Mucosa of descending colon (tissue), 3 donors: ENCODE results near the gene SCAP. TPM values are rescaled to one million over a fixed set of nuclear protein-coding genes. Genes with fewer than 3 reads are reported as not detected.

Experiments
- ATAC-seq: fragments of 200-7000 bp; cut with Tn5 transposase; one replicate; pipeline ENCODE4 v1.9.1; 2020; ENCODE audit warnings: mild to moderate bottlenecking, moderate library complexity
- DNase-seq, 3 donors: peaks; one replicate each; pipeline ENCODE4 v3.0.0-alpha.2; 2020
- H3K36me3 ChIP-seq: fragments of 200-600 bp; one replicate; pipeline ENCODE4 v1.8.0; 2021; ENCODE audit warnings: low read depth, mild to moderate bottlenecking
- H3K4me1 ChIP-seq: fragments of 200-600 bp; one replicate; pipeline ENCODE4 v1.8.0; 2021; ENCODE audit warnings: low read depth, mild to moderate bottlenecking
- H3K4me3 ChIP-seq: fragments of 200-600 bp; one replicate; pipeline ENCODE4 v1.8.0; 2021; ENCODE audit warnings: mild to moderate bottlenecking
- H3K9me3 ChIP-seq: fragments of 200-600 bp; one replicate; pipeline ENCODE4 v1.8.0; 2021; ENCODE audit warnings: mild to moderate bottlenecking
- CTCF ChIP-seq: fragments of 200-600 bp; IDR thresholded peaks from one replicate; pipeline ENCODE4 v1.8.0; 2022; ENCODE audit warnings: antibody characterized with exemption, mild to moderate bottlenecking
- intact Hi-C, 2 donors: fragments of 100-400 bp; cut with DNase I in 1 of 2; cut with micrococcal nuclease in 1 of 2; formaldehyde crosslinking; loops; one replicate each; pipeline versions ENCODE4 v1.11.0 to v1.11.1; 2022; cut with DNase I, micrococcal nuclease
- total RNA-seq, 3 donors: library from RNA; stranded (reverse); fragmentation: NEBNext Ultra II Directional in 2 of 3; extraction: Animal tissue kit (Norgen Biotek cat#: 25700) in 2 of 3; gene quantifications; one replicate each; pipeline versions ENCODE4 v1.2.1 to v1.2.4, GENCODE V29; 2021 to 2023
- donor health status: DM: no; HTN: no; CAD: no; lungs with moderate emphysema.
- donor health status: DM: no; HTN: no; CAD: no.
- donor health status: DM: no; HTN: yes; CAD: no.

Gene SCAP
- total RNA-seq, 3 donors from 2014 or later: 107 to 151 (median 115) TPM

GRCh38 chr3:47452453-47453215 lies 23.1 kb downstream of the SCAP start:
- Histone ChIP-seq H3K9me3 (no peaks in the 10 kb centered on the region), H3K4me3 (no peak overlapping the region), H3K36me3 (no peaks in the 10 kb centered on the region), H3K4me1 (no peaks in the 10 kb centered on the region)
- intact Hi-C loops: no loop called here
- TF ChIP-seq CTCF: no peak
- ATAC-seq (no peak), DNase-seq (no peak)

- no peak for TF ChIP-seq CTCF
- Histone ChIP-seq H3K4me1 (peaks cover 37% of the 10 kb centered on the region), H3K36me3 (no peaks in the 10 kb centered on the region), H3K4me3 (no peak overlapping the region), H3K9me3 (no peaks in the 10 kb centered on the region)
- DNase-seq (no peak), ATAC-seq (no peak)
- intact Hi-C loops: no loop called here
These were observed 31.6 kb downstream of the SCAP start for GRCh38 chr3:47444103-47444502.

- Histone ChIP-seq H3K4me1 (peaks cover 37% of the 10 kb centered on the region), H3K4me3 (no peak overlapping the region), H3K9me3 (no peaks in the 10 kb centered on the region), H3K36me3 (no peaks in the 10 kb centered on the region)
- ATAC-seq (peak; percentile 85), DNase-seq (peak in 2 of 3 donors; percentile 59 to 60)
- intact Hi-C loops: no loop called here
- TF ChIP-seq CTCF: no peak
These were observed 32.1 kb downstream of the SCAP start for GRCh38 chr3:47443611-47443995.

GRCh38 chr3:47441796-47442551 lies 33.8 kb downstream of the SCAP start:
- ATAC-seq: peak; percentile 78
- Histone ChIP-seq H3K9me3 (no peaks in the 10 kb centered on the region), H3K36me3 (no peaks in the 10 kb centered on the region), H3K4me3 (no peak overlapping the region), H3K4me1 (peaks cover 37% of the 10 kb centered on the region)
- TF ChIP-seq CTCF: no peak
- DNase-seq: peak in 1 of 3 donors; percentile 57
- intact Hi-C loops: no loop called here

- no peak for ATAC-seq
- no peak overlapping the region for H3K4me3 ChIP-seq
- no peak for DNase-seq
- intact Hi-C loops: no loop called here
- H3K4me1 ChIP-seq: peaks cover 48% of the 10 kb centered on the region
- H3K9me3 ChIP-seq: no peaks in the 10 kb centered on the region
- no peaks in the 10 kb centered on the region for H3K36me3 ChIP-seq
- no peak for TF ChIP-seq CTCF
These were observed 35.6 kb downstream of the SCAP start for GRCh38 chr3:47440131-47440530.
